ENCODE measurements around the gene P3H1.

DNA sequence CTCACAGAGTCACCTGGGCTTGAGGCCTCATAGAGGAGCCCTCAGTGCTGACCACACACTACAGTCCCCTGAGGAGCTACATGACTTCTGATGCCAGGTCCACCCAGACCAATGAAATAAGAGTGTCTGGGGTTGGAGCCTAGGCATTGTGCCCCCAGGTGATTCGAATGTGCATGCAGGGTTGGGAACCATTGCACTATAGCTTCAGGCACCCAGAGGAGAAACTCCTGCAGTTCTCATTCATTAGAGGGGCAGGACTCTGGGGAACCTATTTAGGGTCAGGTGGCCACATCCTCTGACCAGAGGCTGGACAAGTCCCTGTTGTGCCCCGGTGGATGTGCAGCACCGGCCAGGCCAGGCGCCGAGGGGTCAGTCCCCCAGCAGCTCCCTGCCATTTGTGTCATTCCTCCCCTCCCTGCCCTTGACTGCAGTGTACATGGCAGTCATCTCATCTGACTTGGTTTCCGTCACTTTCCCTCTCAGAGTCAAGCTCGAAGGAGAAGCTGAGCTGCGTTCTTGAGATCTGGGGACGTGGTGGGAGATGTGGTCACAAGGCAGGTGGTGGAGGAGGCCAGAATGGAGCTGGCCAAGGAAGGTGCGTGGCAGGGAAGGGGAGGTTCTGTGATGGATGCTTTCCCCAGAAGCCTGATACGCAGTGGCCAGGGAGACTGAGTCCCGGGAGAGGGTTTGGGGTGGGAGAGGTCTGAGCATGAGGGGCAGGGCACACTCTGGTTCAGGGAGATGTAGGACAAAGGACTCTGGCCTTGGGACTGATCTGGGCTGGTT is 33.2 kb downstream of the P3H1 start:
- TF ChIP-seq CTCF (conservative IDR thresholded peaks at IDR 0.05) (no peak), EZH2 (IDR thresholded peaks at IDR 0.05; ENCODE audit: low read depth) (no peak)
